Activated T-cell treated with anti-CD3 and anti-CD28 coated beads, Interleukin-2, amount 50 U/mL, for 24 hours (primary cell): ENCODE measurements around the gene CLASP2.
"Not testable (repeated sequence)": the region's sequence is repeated elsewhere in the genome, so short reads cannot be mapped to it uniquely, and the experiment has no call there.

Experiments
- DNase-seq: peaks from one replicate; pipeline ENCODE4 v3.0.0-alpha.2; 2020
- H3K27ac Mint-ChIP-seq: 2 replicates; pipeline ENCODE4 v1.8.0; 2020; ENCODE audit warnings: mild to moderate bottlenecking, mixed read lengths
- H3K27me3 Mint-ChIP-seq: 2 replicates; pipeline ENCODE4 v1.8.0; 2020; ENCODE audit warnings: mixed read lengths
- H3K36me3 Mint-ChIP-seq: 2 replicates; pipeline ENCODE4 v1.8.0; 2020; ENCODE audit warnings: low read depth, mixed read lengths
- H3K4me1 Mint-ChIP-seq: 2 replicates; pipeline ENCODE4 v1.8.0; 2020; ENCODE audit warnings: low read depth, mixed read lengths
- H3K4me3 Mint-ChIP-seq: 2 replicates; pipeline ENCODE4 v1.8.0; 2020; ENCODE audit warnings: mild to moderate bottlenecking, moderate library complexity, mixed read lengths
- H3K9me3 Mint-ChIP-seq: 2 replicates; pipeline ENCODE4 v1.8.0; 2020; ENCODE audit warnings: mixed read lengths

CLASP2 gene

DNA sequence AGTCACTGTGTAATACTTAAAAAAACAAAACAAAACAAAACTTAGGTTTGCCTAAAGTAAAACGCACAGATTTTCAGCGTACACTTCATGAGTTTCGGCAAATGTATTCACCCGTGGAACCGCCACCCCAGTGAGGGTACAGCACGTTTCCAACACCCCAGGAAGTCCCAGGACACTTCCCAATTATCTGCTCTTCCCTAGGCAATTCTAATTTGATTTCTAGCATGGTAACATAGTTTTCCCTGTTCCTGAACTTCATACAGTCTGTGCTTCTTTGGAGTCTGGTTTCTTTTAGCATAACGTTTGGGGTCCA, 497 bp upstream of the CLASP2 start:
- Mint-ChIP-seq H3K9me3 (no peaks in the 10 kb centered on the region), H3K4me3 (no peak overlapping the region), H3K27ac (peak overlapping the region; percentile 95), H3K27me3 (no peaks in the 10 kb centered on the region), H3K36me3 (peaks cover 17% of the 10 kb centered on the region), H3K4me1 (peaks cover 13% of the 10 kb centered on the region)
- peak; percentile 34 for DNase-seq

DNA sequence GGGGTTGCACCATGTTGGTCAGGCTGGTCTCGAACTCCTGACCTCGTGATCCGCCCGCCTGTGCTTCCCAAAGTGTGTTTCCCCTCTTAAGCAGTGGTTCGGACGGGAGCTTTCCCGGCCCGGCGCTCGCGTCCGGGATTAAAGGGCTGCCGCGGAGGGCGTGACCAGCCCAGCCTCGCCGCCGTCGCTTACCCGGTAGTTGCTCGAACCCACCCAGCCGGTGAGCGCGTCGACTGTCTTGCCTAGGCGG, 513 bp downstream of the CLASP2 start:
- Mint-ChIP-seq H3K27ac (peak overlapping the region; percentile 95), H3K4me3 (no peak overlapping the region), H3K27me3 (no peaks in the 10 kb centered on the region), H3K4me1 (peaks cover 13% of the 10 kb centered on the region), H3K36me3 (peaks cover 18% of the 10 kb centered on the region), H3K9me3 (no peaks in the 10 kb centered on the region)
- no peak for DNase-seq

DNA sequence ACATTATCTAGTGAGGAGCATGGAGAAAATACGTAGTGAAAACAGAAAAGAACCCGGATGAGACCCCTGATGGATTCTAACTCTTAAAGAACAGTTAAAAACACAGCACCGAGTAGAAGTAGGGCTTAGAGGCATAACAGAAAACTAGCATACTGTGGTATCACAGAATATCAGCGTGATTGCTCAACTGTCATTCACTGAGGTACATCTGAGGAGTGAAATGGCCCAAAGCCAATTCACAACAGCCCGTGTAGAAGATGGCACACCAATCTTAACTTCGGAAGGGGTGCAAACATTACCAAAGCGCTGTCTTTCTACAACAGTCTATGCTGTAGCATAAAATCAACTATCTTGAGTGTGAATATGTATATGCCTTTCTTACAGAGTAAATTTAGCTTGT, 1.8 kb downstream of the CLASP2 start:
- no peak overlapping the region for H3K27ac Mint-ChIP-seq
- H3K4me1 Mint-ChIP-seq: peaks cover 19% of the 10 kb centered on the region
- no peak overlapping the region for H3K4me3 Mint-ChIP-seq
- H3K27me3 Mint-ChIP-seq: no peaks in the 10 kb centered on the region
- H3K9me3 Mint-ChIP-seq: no peaks in the 10 kb centered on the region
- peaks cover 26% of the 10 kb centered on the region for H3K36me3 Mint-ChIP-seq
- DNase-seq: no peak

DNA sequence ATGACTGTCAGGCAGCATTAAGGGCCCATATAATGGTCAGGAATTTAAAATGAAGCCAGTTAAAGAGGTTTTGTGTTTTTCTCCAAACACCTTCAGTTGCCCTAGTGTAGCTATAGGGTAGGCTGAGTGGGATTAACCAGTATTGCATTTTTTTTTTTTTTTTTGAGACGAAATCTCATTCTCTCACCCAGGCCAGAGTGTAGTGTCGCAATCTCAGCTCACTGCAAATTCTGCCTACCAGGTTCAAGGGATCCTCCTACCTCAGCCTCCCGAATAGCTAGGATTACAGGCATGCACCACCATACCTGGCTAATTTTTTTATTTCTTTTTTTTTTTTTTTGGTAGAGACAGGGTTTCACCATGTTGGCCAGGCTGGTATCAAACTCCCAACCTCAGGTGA, 7.0 kb downstream of the CLASP2 start:
- Mint-ChIP-seq H3K9me3 (peaks cover under 1% of the 10 kb centered on the region), H3K4me3 (no peak overlapping the region), H3K36me3 (peaks cover 24% of the 10 kb centered on the region)

DNA sequence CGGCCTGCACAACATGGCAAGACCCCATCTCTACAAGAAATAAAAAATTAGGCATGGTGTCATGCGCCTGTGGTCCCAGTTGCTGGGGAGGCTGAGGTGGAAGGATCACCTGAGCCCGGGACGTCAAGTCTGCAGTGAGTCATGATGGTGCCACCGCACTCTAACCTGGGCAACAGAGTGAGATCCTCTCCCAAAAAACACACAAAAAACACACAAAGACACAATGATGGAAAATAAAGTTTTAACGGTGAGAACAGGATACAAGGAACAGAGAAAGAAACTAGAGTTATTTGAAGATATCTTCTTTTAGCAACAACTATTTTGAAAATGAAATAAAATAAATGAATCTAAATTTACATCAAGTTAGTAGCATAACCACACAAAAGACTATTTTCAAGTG, 12.0 kb downstream of the CLASP2 start:
- no peak overlapping the region for H3K27ac Mint-ChIP-seq

More for the DNA sequence above, 7.0 kb downstream of the CLASP2 start:
- no peak for DNase-seq
- H3K27me3 Mint-ChIP-seq: no peaks in the 10 kb centered on the region
- H3K27ac Mint-ChIP-seq: no peak overlapping the region
- H3K4me1 Mint-ChIP-seq: peaks cover 20% of the 10 kb centered on the region

DNA sequence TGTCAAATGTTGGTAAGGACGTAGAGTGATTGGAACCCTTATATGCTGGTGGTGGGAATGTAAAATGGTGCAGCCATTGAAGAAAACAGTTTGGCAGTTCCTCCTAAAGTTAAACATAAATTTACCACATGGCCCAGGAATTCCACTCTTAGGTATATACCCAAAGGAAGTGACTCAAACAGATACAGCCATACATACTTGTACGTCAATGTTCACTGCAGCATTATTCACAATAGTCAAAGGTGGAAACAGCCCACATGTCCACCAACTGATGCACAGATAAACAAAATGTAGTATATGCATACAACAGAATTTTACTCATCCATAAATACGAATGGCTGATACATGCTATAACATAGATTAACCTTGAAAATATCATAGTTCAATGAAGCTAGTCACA, 13.2 kb downstream of the CLASP2 start:
- Mint-ChIP-seq H3K27ac (no peak overlapping the region), H3K4me1 (peaks cover 28% of the 10 kb centered on the region), H3K9me3 (peaks cover 34% of the 10 kb centered on the region), H3K27me3 (no peaks in the 10 kb centered on the region), H3K36me3 (peaks cover 60% of the 10 kb centered on the region), H3K4me3 (no peak overlapping the region)
- no peak for DNase-seq

More for the DNA sequence above, 12.0 kb downstream of the CLASP2 start:
- DNase-seq: no peak
- Mint-ChIP-seq H3K9me3 (peaks cover 31% of the 10 kb centered on the region), H3K4me1 (peaks cover 28% of the 10 kb centered on the region), H3K36me3 (peaks cover 56% of the 10 kb centered on the region), H3K4me3 (no peak overlapping the region), H3K27me3 (no peaks in the 10 kb centered on the region)

DNA sequence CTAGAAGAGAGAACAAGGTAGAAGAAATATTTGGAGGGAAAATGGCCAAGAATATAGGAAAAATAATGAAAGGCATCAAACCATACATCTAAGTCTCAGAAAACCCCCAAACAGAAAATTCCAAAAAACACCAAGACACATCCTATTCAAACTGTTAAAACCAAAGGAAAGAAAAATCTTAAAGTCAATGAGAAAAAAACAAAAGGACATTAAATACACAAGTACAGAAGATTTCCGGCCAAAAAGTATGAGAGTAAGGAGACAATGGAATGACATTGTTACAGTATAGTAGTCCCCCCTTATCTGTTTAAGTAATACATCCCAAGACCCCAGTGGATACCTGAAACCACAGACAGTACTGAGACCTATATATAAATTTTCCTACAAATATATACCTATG, 18.8 kb downstream of the CLASP2 start:
- DNase-seq: no peak
- Mint-ChIP-seq H3K27ac (no peak overlapping the region), H3K36me3 (peaks cover 66% of the 10 kb centered on the region)

DNA sequence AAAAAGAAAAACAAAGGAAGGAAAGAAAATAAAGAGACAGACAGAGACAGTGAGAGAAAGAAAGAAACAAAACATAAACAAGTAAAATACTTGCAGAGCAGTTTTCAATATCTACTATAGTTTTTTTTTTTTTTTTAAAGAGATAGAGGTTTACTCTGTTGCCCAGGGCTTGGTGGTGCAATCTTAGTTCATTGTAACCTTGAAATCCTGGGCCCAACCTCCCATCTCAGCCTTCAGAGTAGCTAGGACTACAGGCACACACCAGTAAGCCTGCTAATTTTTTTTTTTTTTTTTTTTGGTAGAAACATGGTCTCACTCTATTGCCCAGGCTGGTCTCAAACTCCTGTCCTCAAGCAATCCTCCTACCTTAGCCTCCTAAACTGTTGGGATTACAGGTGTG, 23.1 kb downstream of the CLASP2 start:
- Mint-ChIP-seq H3K4me1 (peaks cover 37% of the 10 kb centered on the region), H3K9me3 (no peaks in the 10 kb centered on the region), H3K36me3 (peaks cover 54% of the 10 kb centered on the region), H3K27ac (no peak overlapping the region), H3K27me3 (no peaks in the 10 kb centered on the region), H3K4me3 (no peak overlapping the region)
- no peak for DNase-seq

More for the DNA sequence above, 18.8 kb downstream of the CLASP2 start:
- Mint-ChIP-seq H3K27me3 (no peaks in the 10 kb centered on the region), H3K4me1 (peaks cover 28% of the 10 kb centered on the region), H3K9me3 (peaks cover 26% of the 10 kb centered on the region), H3K4me3 (no peak overlapping the region)

DNA sequence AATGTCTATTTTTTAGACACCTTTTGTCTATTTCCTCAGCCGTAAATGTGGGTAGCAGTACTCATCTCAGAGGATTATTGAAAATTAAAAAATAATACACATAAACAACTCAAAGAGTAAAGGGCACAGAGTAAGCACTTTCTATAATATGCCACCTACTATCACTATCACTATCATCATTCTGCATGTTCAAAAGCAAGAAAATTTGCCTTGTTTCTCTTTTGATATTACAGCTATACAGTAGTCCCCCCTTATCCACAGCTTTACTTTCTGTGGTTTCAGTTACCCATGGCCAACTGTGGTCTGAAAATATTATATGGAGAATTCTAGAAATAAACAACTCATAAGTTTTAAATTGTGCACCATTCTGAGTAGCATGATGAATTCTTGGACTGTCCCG, 27.7 kb downstream of the CLASP2 start:
- no peak overlapping the region for H3K4me3 Mint-ChIP-seq
- no peak for DNase-seq
- H3K36me3 Mint-ChIP-seq: peaks cover 63% of the 10 kb centered on the region
- no peak overlapping the region for H3K27ac Mint-ChIP-seq
- peaks cover 19% of the 10 kb centered on the region for H3K4me1 Mint-ChIP-seq
- no peaks in the 10 kb centered on the region for H3K27me3 Mint-ChIP-seq
- no peaks in the 10 kb centered on the region for H3K9me3 Mint-ChIP-seq

DNA sequence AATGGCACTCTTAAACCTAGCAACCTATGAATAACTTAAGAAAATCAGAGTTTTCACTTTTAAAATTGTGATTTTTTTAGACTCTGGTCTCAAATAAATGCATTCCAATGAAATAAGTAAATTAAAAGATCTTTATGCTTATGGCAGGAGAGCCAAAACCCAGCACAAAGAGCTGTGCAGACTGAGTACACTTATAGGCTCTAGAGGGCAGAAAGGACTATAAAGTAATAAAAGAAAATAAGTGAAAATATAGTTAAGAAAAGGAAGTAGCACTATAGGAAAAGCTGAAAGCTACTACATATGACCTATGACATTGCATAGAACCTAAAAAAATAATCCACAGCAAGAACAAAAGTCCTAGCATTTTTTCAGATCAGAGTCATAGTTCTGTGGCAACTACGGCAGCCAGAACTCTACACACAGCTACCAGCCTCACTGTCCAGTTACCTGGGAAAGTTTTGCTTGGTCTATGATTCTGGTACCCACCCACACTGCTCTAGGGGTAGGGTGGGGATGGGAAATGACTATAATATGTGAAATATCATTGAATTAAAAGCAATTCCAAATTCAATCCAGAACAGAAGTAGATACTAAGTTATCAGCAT, 30.5 kb downstream of the CLASP2 start:
- H3K4me3 Mint-ChIP-seq: no peak overlapping the region
- H3K27ac Mint-ChIP-seq: no peak overlapping the region
- DNase-seq: no peak
- H3K9me3 Mint-ChIP-seq: no peaks in the 10 kb centered on the region
- no peaks in the 10 kb centered on the region for H3K27me3 Mint-ChIP-seq
- peaks cover 57% of the 10 kb centered on the region for H3K36me3 Mint-ChIP-seq
- H3K4me1 Mint-ChIP-seq: peaks cover 7% of the 10 kb centered on the region

DNA sequence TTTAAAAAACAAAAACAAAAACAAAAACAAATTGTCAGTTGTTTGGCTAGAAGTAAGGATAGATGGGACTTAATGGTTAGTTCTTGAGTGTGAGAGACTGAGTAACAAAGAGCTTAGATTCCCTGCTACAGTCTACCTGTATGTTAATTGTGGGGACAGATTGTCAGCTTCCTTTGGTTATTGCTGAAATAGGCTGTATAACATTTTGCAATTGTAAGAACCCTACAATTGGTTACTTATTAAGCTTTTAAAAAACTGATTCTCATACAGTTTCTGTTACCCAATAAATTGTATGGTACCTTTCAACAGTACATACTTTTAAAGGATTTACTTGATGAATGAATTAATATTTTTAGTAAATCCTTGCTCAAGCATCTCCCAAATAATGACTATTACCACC, 35.3 kb downstream of the CLASP2 start:
- Mint-ChIP-seq H3K4me1 (no peaks in the 10 kb centered on the region), H3K4me3 (no peak overlapping the region), H3K27ac (no peak overlapping the region), H3K36me3 (peaks cover 68% of the 10 kb centered on the region), H3K27me3 (no peaks in the 10 kb centered on the region), H3K9me3 (peaks cover 14% of the 10 kb centered on the region)
- DNase-seq: no peak

DNA sequence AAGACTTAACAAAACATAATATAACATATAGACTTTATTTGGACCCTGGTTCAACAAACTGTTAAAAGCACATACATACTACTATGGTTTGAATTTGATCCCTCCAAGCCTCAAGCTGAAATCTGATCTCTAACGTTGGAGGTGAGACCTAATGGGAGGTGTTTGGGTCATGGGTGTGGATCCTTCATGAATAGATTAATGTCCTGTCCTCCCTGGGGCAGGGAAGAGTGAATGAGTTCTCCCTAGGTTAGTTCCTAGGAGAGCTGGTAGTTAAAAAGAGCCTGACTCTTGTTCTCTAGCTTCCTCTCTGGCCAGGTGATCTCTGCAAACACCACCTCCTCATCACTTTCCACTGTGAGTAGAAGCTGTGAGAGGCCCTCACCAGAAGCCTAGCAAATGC, 36.4 kb downstream of the CLASP2 start:
- Mint-ChIP-seq H3K9me3 (peaks cover 14% of the 10 kb centered on the region), H3K36me3 (peaks cover 69% of the 10 kb centered on the region), H3K27me3 (no peaks in the 10 kb centered on the region), H3K4me1 (no peaks in the 10 kb centered on the region), H3K4me3 (no peak overlapping the region), H3K27ac (peak overlapping the region; percentile 35)
- DNase-seq: no peak

DNA sequence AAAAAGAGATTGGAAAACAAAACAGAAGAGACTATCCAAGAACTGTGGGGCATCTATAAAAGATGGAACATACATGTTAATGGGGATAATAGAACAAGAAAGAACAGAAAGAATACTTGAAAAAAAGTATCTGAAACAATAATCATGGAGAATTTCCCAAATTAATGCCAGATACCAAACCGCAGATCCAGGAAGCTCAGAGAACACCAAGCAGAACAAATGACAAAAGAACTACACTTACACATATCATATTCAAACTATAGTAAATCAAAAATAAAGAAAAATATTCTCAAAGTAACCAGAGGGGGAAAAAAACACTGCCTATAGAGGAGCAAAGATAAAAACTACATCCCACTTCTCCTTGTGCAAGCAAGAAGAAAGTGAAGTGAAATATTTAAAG, 40.0 kb downstream of the CLASP2 start:
- peaks cover 16% of the 10 kb centered on the region for H3K9me3 Mint-ChIP-seq
- no peaks in the 10 kb centered on the region for H3K27me3 Mint-ChIP-seq
- no peak overlapping the region for H3K4me3 Mint-ChIP-seq
- no peaks in the 10 kb centered on the region for H3K4me1 Mint-ChIP-seq
- no peak for DNase-seq
- H3K27ac Mint-ChIP-seq: no peak overlapping the region
- H3K36me3 Mint-ChIP-seq: peaks cover 53% of the 10 kb centered on the region

DNA sequence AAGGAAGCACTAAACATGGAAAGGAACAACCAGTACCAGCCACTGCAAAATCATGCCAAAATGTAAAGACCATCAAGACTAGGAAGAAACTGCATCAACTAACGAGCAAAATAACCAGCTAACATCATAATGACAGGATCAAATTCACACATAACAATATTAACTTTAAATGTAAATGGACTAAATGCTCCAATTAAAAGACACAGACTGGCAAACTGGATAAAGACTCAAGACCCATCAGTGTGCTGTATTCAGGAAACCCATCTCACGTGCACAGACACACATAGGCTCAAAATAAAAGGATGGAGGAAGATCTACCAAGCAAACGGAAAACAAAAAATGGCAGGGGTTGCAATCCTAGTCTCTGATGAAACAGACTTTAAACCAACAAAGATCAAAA, 44.6 kb downstream of the CLASP2 start:
- not testable (repeated sequence) for DNase-seq, H3K27me3 Mint-ChIP-seq, H3K27ac Mint-ChIP-seq, H3K4me3 Mint-ChIP-seq, H3K9me3 Mint-ChIP-seq, H3K4me1 Mint-ChIP-seq
- H3K36me3 Mint-ChIP-seq: peaks cover 59% of the 10 kb centered on the region

DNA sequence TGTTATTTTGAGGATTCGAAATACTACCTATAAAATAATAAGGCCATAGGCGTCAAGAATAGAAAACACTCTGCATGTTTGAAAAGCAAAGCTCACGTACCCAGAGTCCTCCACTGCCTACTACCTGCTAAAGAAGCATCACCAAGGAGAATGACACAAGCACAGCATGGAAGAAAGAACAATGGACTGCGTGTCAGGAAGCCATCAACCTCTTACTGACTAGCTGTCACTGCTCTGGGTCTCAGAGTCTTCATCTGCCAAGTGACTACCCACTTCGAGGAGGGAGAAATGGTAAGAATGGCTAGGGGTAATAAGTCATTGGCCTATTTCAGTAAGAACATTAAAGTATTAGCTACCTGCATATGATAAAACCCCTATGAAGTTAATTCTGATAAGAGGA, 49.4 kb downstream of the CLASP2 start:
- Mint-ChIP-seq H3K27ac (no peak overlapping the region), H3K9me3 (no peaks in the 10 kb centered on the region), H3K27me3 (no peaks in the 10 kb centered on the region), H3K4me1 (peaks cover 8% of the 10 kb centered on the region), H3K4me3 (no peak overlapping the region), H3K36me3 (peaks cover 59% of the 10 kb centered on the region)
- DNase-seq: no peak

DNA sequence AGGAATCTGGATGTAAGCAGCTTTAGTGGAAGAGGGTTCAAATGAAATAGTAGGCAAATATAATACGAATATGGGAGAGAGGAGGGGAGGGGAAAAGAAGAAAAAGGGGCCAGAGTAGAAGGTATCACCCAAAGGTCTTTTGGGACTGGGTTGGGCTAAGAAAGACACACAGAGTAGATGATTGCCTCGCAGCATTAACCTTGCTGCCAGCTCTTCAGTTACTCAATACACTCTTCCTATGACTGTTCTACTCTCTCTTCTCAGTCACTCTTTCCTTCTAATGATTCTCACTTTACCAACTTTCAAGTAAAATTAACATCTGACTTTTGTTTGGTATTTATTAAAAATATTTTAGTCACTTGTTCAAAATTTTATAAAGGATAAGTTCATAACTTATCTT, 52.8 kb downstream of the CLASP2 start:
- no peaks in the 10 kb centered on the region for H3K9me3 Mint-ChIP-seq
- no peak for DNase-seq
- no peak overlapping the region for H3K27ac Mint-ChIP-seq
- no peak overlapping the region for H3K4me3 Mint-ChIP-seq
- H3K36me3 Mint-ChIP-seq: peaks cover 48% of the 10 kb centered on the region
- H3K27me3 Mint-ChIP-seq: no peaks in the 10 kb centered on the region
- H3K4me1 Mint-ChIP-seq: peaks cover 12% of the 10 kb centered on the region
